ENCODE data around the gene UMODL1.

UMODL1 gene

DNA sequence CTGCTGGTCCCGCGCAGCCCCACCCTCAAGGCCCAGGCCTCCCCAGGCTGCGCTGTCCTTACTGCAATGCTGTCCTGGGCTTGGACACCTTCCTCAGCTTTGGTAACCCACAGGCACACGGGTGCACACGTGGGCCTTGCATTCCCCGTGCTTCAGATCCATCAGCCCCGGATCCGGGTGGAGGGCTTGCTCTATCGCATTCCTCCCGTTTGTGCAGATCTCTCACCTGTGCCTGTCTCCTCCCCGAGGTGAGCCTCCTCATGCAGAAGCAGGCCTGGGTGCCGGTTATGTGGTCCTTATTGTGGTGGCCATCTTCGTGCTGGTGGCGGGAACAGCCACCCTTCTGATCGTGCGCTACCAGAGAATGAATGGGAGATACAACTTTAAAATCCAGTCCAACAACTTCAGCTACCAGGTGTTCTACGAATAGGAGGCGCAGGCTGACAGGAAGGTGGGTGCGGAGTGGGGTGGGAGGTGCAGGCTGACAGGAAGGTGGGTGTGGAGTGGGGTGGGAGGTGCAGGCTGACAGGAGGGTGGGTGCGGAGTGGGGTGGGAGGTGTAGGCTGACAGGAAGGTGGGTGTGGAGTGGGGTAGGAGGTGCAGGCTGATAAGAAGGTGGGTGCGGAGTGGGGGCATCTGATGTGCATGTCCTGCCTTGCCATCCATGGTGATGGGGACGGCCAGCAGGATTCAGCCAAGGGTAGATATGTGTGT is 66.2 kb downstream of the UMODL1 start:
- Mint-ChIP-seq H3K27me3 (ENCODE audit: low read depth) (peaks cover 9% of the 10 kb centered on the region), H3K9me3 (no peaks in the 10 kb centered on the region), H3K4me3 (no peak overlapping the region), H3K27ac (no peak overlapping the region), H3K4me1 (no peaks in the 10 kb centered on the region), H3K36me3 (ENCODE audit: low read depth) (no peaks in the 10 kb centered on the region)
- TF ChIP-seq, protein P1, sequence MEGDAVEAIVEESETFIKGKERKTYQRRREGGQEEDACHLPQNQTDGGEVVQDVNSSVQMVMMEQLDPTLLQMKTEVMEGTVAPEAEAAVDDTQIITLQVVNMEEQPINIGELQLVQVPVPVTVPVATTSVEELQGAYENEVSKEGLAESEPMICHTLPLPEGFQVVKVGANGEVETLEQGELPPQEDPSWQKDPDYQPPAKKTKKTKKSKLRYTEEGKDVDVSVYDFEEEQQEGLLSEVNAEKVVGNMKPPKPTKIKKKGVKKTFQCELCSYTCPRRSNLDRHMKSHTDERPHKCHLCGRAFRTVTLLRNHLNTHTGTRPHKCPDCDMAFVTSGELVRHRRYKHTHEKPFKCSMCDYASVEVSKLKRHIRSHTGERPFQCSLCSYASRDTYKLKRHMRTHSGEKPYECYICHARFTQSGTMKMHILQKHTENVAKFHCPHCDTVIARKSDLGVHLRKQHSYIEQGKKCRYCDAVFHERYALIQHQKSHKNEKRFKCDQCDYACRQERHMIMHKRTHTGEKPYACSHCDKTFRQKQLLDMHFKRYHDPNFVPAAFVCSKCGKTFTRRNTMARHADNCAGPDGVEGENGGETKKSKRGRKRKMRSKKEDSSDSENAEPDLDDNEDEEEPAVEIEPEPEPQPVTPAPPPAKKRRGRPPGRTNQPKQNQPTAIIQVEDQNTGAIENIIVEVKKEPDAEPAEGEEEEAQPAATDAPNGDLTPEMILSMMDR (IDR thresholded peaks at IDR 0.05; ENCODE audit: unreplicated experiment in 3 of 3), result no peak

DNA sequence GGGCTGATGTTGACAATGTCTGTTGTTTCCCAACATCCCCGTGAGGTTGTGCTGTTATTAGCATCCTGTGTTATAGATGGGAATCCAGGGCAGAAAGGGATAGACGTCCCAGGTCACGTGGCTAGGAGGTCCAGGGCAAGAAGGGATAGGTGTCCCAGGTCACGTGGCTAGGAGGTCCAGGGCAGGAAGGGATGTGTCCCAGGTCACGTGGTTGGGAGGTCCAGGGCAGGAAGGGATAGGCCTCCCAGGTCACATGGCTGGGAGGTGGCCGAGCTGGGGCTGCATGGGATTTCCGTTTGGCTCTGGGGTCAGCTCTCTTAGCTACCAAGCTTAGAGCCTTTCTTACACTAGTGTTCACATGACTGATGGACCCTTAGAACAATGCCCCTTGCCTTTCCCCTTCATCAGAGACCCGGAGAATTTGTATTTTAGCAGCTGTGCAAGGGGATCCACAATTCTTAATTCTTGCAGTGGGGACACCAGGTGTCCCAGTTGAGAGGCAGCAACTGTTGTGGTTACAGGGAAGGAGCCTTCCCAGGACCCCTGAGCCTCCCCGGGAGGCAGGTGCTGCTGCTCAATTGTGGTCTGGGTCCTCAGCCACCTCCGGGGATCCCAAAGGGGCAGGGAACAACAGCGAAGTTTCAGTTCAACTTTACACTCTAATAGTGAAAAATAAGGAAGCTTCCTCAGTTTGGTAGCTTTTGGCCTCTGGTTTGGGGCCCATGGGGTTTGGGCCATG is 69.2 kb downstream of the UMODL1 start:
- no peaks in the 10 kb centered on the region for H3K36me3 Mint-ChIP-seq (ENCODE audit: low read depth)
- TF ChIP-seq, protein P1 (IDR thresholded peaks at IDR 0.05; ENCODE audit: unreplicated experiment in 3 of 3), result no peak
- H3K4me3 Mint-ChIP-seq, result no peak overlapping the region
- H3K9me3 Mint-ChIP-seq, result no peaks in the 10 kb centered on the region
- peaks cover 5% of the 10 kb centered on the region for H3K27me3 Mint-ChIP-seq (ENCODE audit: low read depth)
- peaks cover 3% of the 10 kb centered on the region for H3K4me1 Mint-ChIP-seq
- no peak overlapping the region for H3K27ac Mint-ChIP-seq

DNA sequence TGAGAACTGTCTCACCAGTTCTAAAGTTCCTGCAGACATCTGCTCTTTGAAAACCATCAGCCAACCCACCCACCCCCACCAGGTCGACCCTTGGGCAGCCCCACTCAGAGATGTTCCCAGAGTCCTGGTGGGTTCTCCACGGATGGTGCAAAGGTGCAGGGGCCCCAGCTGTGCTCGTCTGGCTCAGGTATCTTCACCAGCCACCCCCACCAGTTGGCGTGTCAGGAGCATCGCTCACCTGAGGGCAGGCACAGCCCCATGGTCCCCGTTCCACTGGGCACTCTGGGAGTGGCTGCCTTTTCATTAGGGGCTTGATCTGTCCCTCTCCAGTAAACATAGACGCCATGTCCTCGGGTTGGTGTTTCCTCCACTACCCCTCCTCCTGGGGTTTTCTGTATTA is 70.5 kb downstream of the UMODL1 start:
- H3K36me3 Mint-ChIP-seq (ENCODE audit: low read depth), result no peaks in the 10 kb centered on the region
- no peaks in the 10 kb centered on the region for H3K9me3 Mint-ChIP-seq
- no peak overlapping the region for H3K4me3 Mint-ChIP-seq
- TF ChIP-seq, protein P1 (IDR thresholded peaks at IDR 0.05; ENCODE audit: unreplicated experiment in 3 of 3), result no peak
- peaks cover 8% of the 10 kb centered on the region for H3K4me1 Mint-ChIP-seq
- no peak overlapping the region for H3K27ac Mint-ChIP-seq
- H3K27me3 Mint-ChIP-seq (ENCODE audit: low read depth), result peaks cover 12% of the 10 kb centered on the region

DNA sequence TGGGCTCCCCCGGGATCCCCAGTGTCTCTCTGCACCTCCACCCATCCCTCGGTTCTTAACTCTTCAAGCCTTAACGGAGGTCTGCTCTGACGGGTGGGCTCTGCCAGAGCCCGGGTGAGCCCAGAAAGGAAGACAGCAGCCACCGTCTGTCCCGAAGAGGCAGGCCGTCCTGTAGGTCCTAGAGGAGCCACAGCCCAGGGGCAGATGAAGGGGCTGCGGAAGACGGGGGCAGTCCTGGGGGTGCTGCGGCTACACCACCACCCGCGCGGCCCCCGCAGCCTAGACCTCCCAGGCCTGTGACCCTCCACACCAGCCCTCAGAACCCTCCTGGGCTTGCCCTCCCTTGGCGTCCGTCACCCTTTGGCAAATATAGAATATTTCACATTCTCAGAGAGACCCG is 71.0 kb downstream of the UMODL1 start:
- peaks cover 12% of the 10 kb centered on the region for H3K27me3 Mint-ChIP-seq (ENCODE audit: low read depth)
- H3K36me3 Mint-ChIP-seq (ENCODE audit: low read depth), result no peaks in the 10 kb centered on the region
- TF ChIP-seq, protein P1 (IDR thresholded peaks at IDR 0.05; ENCODE audit: unreplicated experiment in 3 of 3), result no peak
- H3K9me3 Mint-ChIP-seq, result no peaks in the 10 kb centered on the region
- H3K4me3 Mint-ChIP-seq, result no peak overlapping the region
- peaks cover 8% of the 10 kb centered on the region for H3K4me1 Mint-ChIP-seq
- no peak overlapping the region for H3K27ac Mint-ChIP-seq

DNA sequence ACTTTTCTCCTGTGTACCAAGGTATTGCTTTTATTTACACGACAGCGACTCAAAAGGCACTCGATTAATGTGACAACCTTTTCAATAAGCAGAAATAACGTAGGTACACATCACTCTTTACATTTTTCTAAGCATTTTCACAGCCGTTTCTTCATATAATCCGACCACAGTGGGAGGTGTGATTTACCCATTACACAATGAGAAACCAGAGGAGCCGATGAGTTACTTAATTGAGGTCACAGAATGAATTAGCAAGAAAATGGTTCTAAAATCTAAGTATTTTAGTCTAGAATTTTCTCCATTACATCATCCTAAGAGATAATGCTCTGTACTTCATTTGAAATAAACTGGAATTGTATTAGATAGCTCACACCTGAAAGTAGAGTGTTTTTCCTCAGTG is 71.5 kb downstream of the UMODL1 start:
- Mint-ChIP-seq H3K27ac (no peak overlapping the region), H3K9me3 (no peaks in the 10 kb centered on the region), H3K4me1 (peaks cover 12% of the 10 kb centered on the region), H3K4me3 (no peak overlapping the region), H3K27me3 (ENCODE audit: low read depth) (peaks cover 12% of the 10 kb centered on the region), H3K36me3 (ENCODE audit: low read depth) (no peaks in the 10 kb centered on the region)
- TF ChIP-seq, protein P1 (IDR thresholded peaks at IDR 0.05; ENCODE audit: unreplicated experiment in 3 of 3), result no peak
